DND-41 (cell line): ENCODE results near the gene ARVCF.
A peak's percentile ranks its signal among the peaks of the same experiment; 100 is the strongest.

Experiments used
- ATAC-seq: fragments of 200-7000 bp; cut with Tn5 transposase; 3 replicates; pipeline ENCODE4 v1.9.1; 2021; ENCODE audit warnings: low read depth; ENCODE audit not compliant: insufficient read depth
- DNase-seq: peaks from one replicate; pipeline ENCODE4 v3.0.0-alpha.2; 2020
- H2AFZ ChIP-seq: 2 replicates; pipeline ENCODE4 v1.6.0; 2012; ENCODE audit warnings: low read depth, low read length
- H3K27ac ChIP-seq: 2 replicates; pipeline ENCODE4 v1.5.1; 2012; ENCODE audit warnings: low read length, inconsistent platforms
- H3K27me3 ChIP-seq: fragments of 200-600 bp; sonication (generic); 2 replicates; pipeline ENCODE4 v1.6.0; 2012; ENCODE audit warnings: low read length, mild to moderate bottlenecking, inconsistent platforms; ENCODE audit not compliant: insufficient read depth, poor library complexity
- H3K36me3 ChIP-seq: 2 replicates; pipeline ENCODE4 v1.5.1; 2012; ENCODE audit warnings: low read length, inconsistent platforms; ENCODE audit not compliant: insufficient read depth
- H3K4me1 ChIP-seq: 2 replicates; pipeline ENCODE4 v1.5.1; 2012; ENCODE audit warnings: mild to moderate bottlenecking, low read length; ENCODE audit not compliant: insufficient read depth
- H3K4me2 ChIP-seq: 2 replicates; pipeline ENCODE4 v1.6.0; 2012; ENCODE audit warnings: mild to moderate bottlenecking, moderate library complexity, low read length, inconsistent platforms; ENCODE audit not compliant: insufficient read depth
- H3K4me3 ChIP-seq, 2 experiments: fragments of 200-600 bp in 1 of 2; shearing (Covaris generic) in 1 of 2; 2 replicates each; pipeline ENCODE4 v1.5.1; 2012 to 2016; ENCODE audit warnings: inconsistent platforms in 2 of 2, low read length in 2 of 2, mild to moderate bottlenecking in 2 of 2, low read depth in 1 of 2, moderate library complexity in 1 of 2
- H3K79me2 ChIP-seq: 2 replicates; pipeline ENCODE4 v1.6.0; 2012; ENCODE audit warnings: low read length, inconsistent platforms; ENCODE audit not compliant: insufficient read depth
- H3K9ac ChIP-seq: 2 replicates; pipeline ENCODE4 v1.6.0; 2012; ENCODE audit warnings: low read depth, mild to moderate bottlenecking, inconsistent platforms, low read length, moderate library complexity
- H3K9me3 ChIP-seq: 2 replicates; pipeline ENCODE4 v1.5.1; 2012; ENCODE audit warnings: low read length, moderate library complexity, mild to moderate bottlenecking, inconsistent platforms; ENCODE audit not compliant: insufficient read depth, severe bottlenecking
- H4K20me1 ChIP-seq: 2 replicates; pipeline ENCODE4 v1.6.0; 2012; ENCODE audit warnings: low read length; ENCODE audit not compliant: insufficient read depth
- CTCF ChIP-seq: IDR thresholded peaks from 2 replicates; pipeline ENCODE4 v1.5.1; 2012; ENCODE audit warnings: borderline replicate concordance, low read length, moderate library complexity, mild to moderate bottlenecking; ENCODE audit not compliant: poor library complexity, severe bottlenecking; ENCODE audit errors: extremely low read depth
- EZH2 ChIP-seq: IDR thresholded peaks from 3 replicates; pipeline ENCODE4 v1.6.1; 2012; ENCODE audit warnings: borderline replicate concordance, low read depth, mild to moderate bottlenecking, moderate library complexity, low read length, inconsistent platforms; ENCODE audit not compliant: severe bottlenecking

The ARVCF gene

GRCh38 chr22:19966908-19967750 lies 49.5 kb downstream of the ARVCF start:
- ATAC-seq (no peak), DNase-seq (no peak)
- peaks cover 27% of the 10 kb centered on the region for H4K20me1 ChIP-seq
- no peak overlapping the region for H3K4me3 ChIP-seq
- no peaks in the 10 kb centered on the region for H3K9me3 ChIP-seq
- H3K27me3 ChIP-seq = no peaks in the 10 kb centered on the region
- H3K36me3 ChIP-seq = peaks cover 78% of the 10 kb centered on the region
- H3K4me1 ChIP-seq = no peaks in the 10 kb centered on the region
- no peak overlapping the region for H3K27ac ChIP-seq
- no peaks in the 10 kb centered on the region for H3K79me2 ChIP-seq
- H3K9ac ChIP-seq = no peak overlapping the region
- H2AFZ ChIP-seq = no peak overlapping the region
- no peak overlapping the region for H3K4me2 ChIP-seq
- TF ChIP-seq CTCF (no peak), EZH2 (no peak)

- Histone ChIP-seq H3K36me3 (peaks cover 86% of the 10 kb centered on the region), H3K27ac (no peak overlapping the region), H3K4me3 (no peak overlapping the region), H3K79me2 (no peaks in the 10 kb centered on the region), H3K27me3 (no peaks in the 10 kb centered on the region), H4K20me1 (peaks cover 35% of the 10 kb centered on the region), H3K4me1 (no peaks in the 10 kb centered on the region), H2AFZ (no peak overlapping the region), H3K4me2 (no peak overlapping the region), H3K9ac (no peak overlapping the region), H3K9me3 (no peaks in the 10 kb centered on the region)
- DNase-seq = peak; percentile 35
- TF ChIP-seq CTCF (peak; percentile 63), EZH2 (no peak)
- ATAC-seq = no peak
These were observed 50.6 kb downstream of the ARVCF start for GRCh38 chr22:19965771-19966709.

GRCh38 chr22:19964701-19965386 lies 51.8 kb downstream of the ARVCF start:
- peaks cover 39% of the 10 kb centered on the region for H4K20me1 ChIP-seq
- no peaks in the 10 kb centered on the region for H3K79me2 ChIP-seq
- no peak for TF ChIP-seq EZH2
- TF ChIP-seq CTCF = no peak
- no peak overlapping the region for H3K27ac ChIP-seq
- no peaks in the 10 kb centered on the region for H3K9me3 ChIP-seq
- DNase-seq (no peak), ATAC-seq (no peak)
- H2AFZ ChIP-seq = no peak overlapping the region
- no peaks in the 10 kb centered on the region for H3K4me1 ChIP-seq
- no peaks in the 10 kb centered on the region for H3K27me3 ChIP-seq
- no peak overlapping the region for H3K4me3 ChIP-seq
- no peak overlapping the region for H3K9ac ChIP-seq
- no peak overlapping the region for H3K4me2 ChIP-seq
- H3K36me3 ChIP-seq = peaks cover 85% of the 10 kb centered on the region
